ENCODE results near the gene CUL4A. TPM values are rescaled to one million over a fixed set of nuclear protein-coding genes. Genes with fewer than 3 reads are reported as not detected.
"Not testable (repeated sequence)": the region's sequence is repeated elsewhere in the genome, so short reads cannot be mapped to it uniquely, and the experiment has no call there.

CUL4A gene
- total RNA-seq, 1 experiment from 2014 or later, result 145 TPM

GRCh38 chr13:113243847-113244246 lies 34.4 kb downstream of the CUL4A start:
- Histone ChIP-seq H3K27me3 (replicated peaks) (no peaks in the 10 kb centered on the region), H3K4me3 (no peak overlapping the region), H3K9me3 (replicated peaks) (no peaks in the 10 kb centered on the region), H3K4me1 (replicated peaks) (no peaks in the 10 kb centered on the region), H3K27ac (no peak overlapping the region), H3K36me3 (peaks cover 78% of the 10 kb centered on the region)
- DNase-seq (ENCODE audit: low read depth in 1 of 2, low spot score in 2 of 2), result peak in 1 of 2 experiments; percentile 8

GRCh38 chr13:113245849-113246796 lies 36.7 kb downstream of the CUL4A start:
- H3K36me3 ChIP-seq, result peaks cover 81% of the 10 kb centered on the region
- peak in 1 of 2 experiments; percentile 24 for DNase-seq (ENCODE audit: low read depth in 1 of 2, low spot score in 2 of 2)
- H3K4me3 ChIP-seq, result no peak overlapping the region
- H3K27me3 ChIP-seq (replicated peaks), result no peaks in the 10 kb centered on the region
- H3K27ac ChIP-seq, result no peak overlapping the region
- no peaks in the 10 kb centered on the region for H3K9me3 ChIP-seq (replicated peaks)
- no peaks in the 10 kb centered on the region for H3K4me1 ChIP-seq (replicated peaks)

- Histone ChIP-seq H3K9me3 (replicated peaks) (no peaks in the 10 kb centered on the region), H3K4me1 (replicated peaks) (no peaks in the 10 kb centered on the region), H3K27ac (no peak overlapping the region), H3K36me3 (peaks cover 72% of the 10 kb centered on the region), H3K27me3 (replicated peaks) (no peaks in the 10 kb centered on the region), H3K4me3 (no peak overlapping the region)
- peak in 1 of 2 experiments; percentile 27 for DNase-seq (ENCODE audit: low read depth in 1 of 2, low spot score in 2 of 2)
These were observed 43.2 kb downstream of the CUL4A start for GRCh38 chr13:113252516-113253095.

- peak in 1 of 2 experiments; percentile 8 for DNase-seq (ENCODE audit: low read depth in 1 of 2, low spot score in 2 of 2)
- not testable (repeated sequence) for H3K9me3 ChIP-seq (replicated peaks); H3K27me3 ChIP-seq (replicated peaks); H3K4me1 ChIP-seq (replicated peaks); H3K4me3 ChIP-seq; H3K27ac ChIP-seq
- peaks cover 71% of the 10 kb centered on the region for H3K36me3 ChIP-seq
These were observed 48.5 kb downstream of the CUL4A start for GRCh38 chr13:113257908-113258307.

- no peak overlapping the region for H3K27ac ChIP-seq
- H3K4me3 ChIP-seq, result no peak overlapping the region
- H3K27me3 ChIP-seq (replicated peaks), result no peaks in the 10 kb centered on the region
- no peaks in the 10 kb centered on the region for H3K9me3 ChIP-seq (replicated peaks)
- peak in 1 of 2 experiments; percentile 5 for DNase-seq (ENCODE audit: low read depth in 1 of 2, low spot score in 2 of 2)
- no peaks in the 10 kb centered on the region for H3K4me1 ChIP-seq (replicated peaks)
- H3K36me3 ChIP-seq, result peaks cover 71% of the 10 kb centered on the region
These were observed 49.1 kb downstream of the CUL4A start for GRCh38 chr13:113258321-113259054.

- DNase-seq (ENCODE audit: low read depth in 1 of 2, low spot score in 2 of 2), result no peak
- Histone ChIP-seq H3K4me1 (replicated peaks) (no peaks in the 10 kb centered on the region), H3K36me3 (peaks cover 66% of the 10 kb centered on the region), H3K9me3 (replicated peaks) (no peaks in the 10 kb centered on the region), H3K27me3 (replicated peaks) (no peaks in the 10 kb centered on the region), H3K27ac (no peak overlapping the region), H3K4me3 (no peak overlapping the region)
These were observed 51.6 kb downstream of the CUL4A start for GRCh38 chr13:113260996-113261395.

GRCh38 chr13:113263016-113263415 lies 53.6 kb downstream of the CUL4A start:
- not testable (repeated sequence) for H3K4me1 ChIP-seq (replicated peaks); H3K9me3 ChIP-seq (replicated peaks); H3K27ac ChIP-seq; H3K4me3 ChIP-seq; DNase-seq (ENCODE audit: low read depth in 1 of 2, low spot score in 2 of 2); H3K27me3 ChIP-seq (replicated peaks)
- peaks cover 54% of the 10 kb centered on the region for H3K36me3 ChIP-seq

- DNase-seq (ENCODE audit: low read depth in 1 of 2, low spot score in 2 of 2), result no peak
- Histone ChIP-seq H3K9me3 (replicated peaks) (no peaks in the 10 kb centered on the region), H3K4me1 (replicated peaks) (no peaks in the 10 kb centered on the region)
These were observed 58.4 kb downstream of the CUL4A start for GRCh38 chr13:113267642-113268405.

GRCh38 chr13:113272031-113272430 lies 62.6 kb downstream of the CUL4A start:
- no peak for DNase-seq (ENCODE audit: low read depth in 1 of 2, low spot score in 2 of 2)
- no peak overlapping the region for H3K4me3 ChIP-seq
- no peaks in the 10 kb centered on the region for H3K36me3 ChIP-seq
- no peaks in the 10 kb centered on the region for H3K9me3 ChIP-seq (replicated peaks)
- H3K27me3 ChIP-seq (replicated peaks), result no peaks in the 10 kb centered on the region
- no peak overlapping the region for H3K27ac ChIP-seq
- peaks cover 24% of the 10 kb centered on the region for H3K4me1 ChIP-seq (replicated peaks)

More at GRCh38 chr13:113267642-113268405, 58.4 kb downstream of the CUL4A start:
- H3K27ac ChIP-seq, result no peak overlapping the region
- H3K36me3 ChIP-seq, result peaks cover 15% of the 10 kb centered on the region
- no peaks in the 10 kb centered on the region for H3K27me3 ChIP-seq (replicated peaks)
- no peak overlapping the region for H3K4me3 ChIP-seq

GRCh38 chr13:113272701-113273181 lies 63.3 kb downstream of the CUL4A start:
- H3K27ac ChIP-seq, result no peak overlapping the region
- no peaks in the 10 kb centered on the region for H3K9me3 ChIP-seq (replicated peaks)
- no peaks in the 10 kb centered on the region for H3K36me3 ChIP-seq
- DNase-seq (ENCODE audit: low read depth in 1 of 2, low spot score in 2 of 2), result no peak
- H3K4me1 ChIP-seq (replicated peaks), result peaks cover 24% of the 10 kb centered on the region
- no peak overlapping the region for H3K4me3 ChIP-seq
- H3K27me3 ChIP-seq (replicated peaks), result no peaks in the 10 kb centered on the region

GRCh38 chr13:113273321-113273720 lies 63.9 kb downstream of the CUL4A start:
- Histone ChIP-seq H3K36me3 (no peaks in the 10 kb centered on the region), H3K27me3 (replicated peaks) (no peaks in the 10 kb centered on the region), H3K9me3 (replicated peaks) (no peaks in the 10 kb centered on the region), H3K27ac (no peak overlapping the region), H3K4me3 (no peak overlapping the region), H3K4me1 (replicated peaks) (peaks cover 24% of the 10 kb centered on the region)
- no peak for DNase-seq (ENCODE audit: low read depth in 1 of 2, low spot score in 2 of 2)

- peak in 1 of 2 experiments; percentile 59 for DNase-seq (ENCODE audit: low read depth in 1 of 2, low spot score in 2 of 2)
- Histone ChIP-seq H3K27me3 (replicated peaks) (no peaks in the 10 kb centered on the region), H3K4me1 (replicated peaks) (peaks cover 24% of the 10 kb centered on the region), H3K36me3 (no peaks in the 10 kb centered on the region), H3K27ac (no peak overlapping the region), H3K9me3 (replicated peaks) (no peaks in the 10 kb centered on the region), H3K4me3 (no peak overlapping the region)
These were observed 64.6 kb downstream of the CUL4A start for GRCh38 chr13:113273851-113274590.

Measured in SJSA1 (cell line).